IPS-NIHi7 (cell line): Measurements from ENCODE around the gene MRPL43.

Experiments used
- DNase-seq: peaks from one replicate; pipeline ENCODE4 v3.0.0; 2012; ENCODE audit warnings: mixed read lengths; ENCODE audit errors: extremely low spot score

MRPL43 gene

DNA sequence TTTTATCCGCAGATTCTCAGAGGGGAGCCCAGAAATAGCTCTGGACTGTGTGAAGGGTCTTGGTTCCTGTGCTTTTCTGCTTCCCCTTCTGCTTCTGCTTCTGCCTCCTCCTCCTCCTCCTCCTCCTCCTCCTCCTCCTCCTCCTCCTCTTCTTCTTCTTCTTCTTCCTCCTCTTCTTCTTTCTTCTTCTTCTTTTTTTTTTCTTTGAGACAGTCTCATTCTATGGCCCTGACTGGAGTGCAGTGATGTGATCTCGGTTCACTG, 32.1 kb upstream of the MRPL43 start:
- no peak for DNase-seq

DNA sequence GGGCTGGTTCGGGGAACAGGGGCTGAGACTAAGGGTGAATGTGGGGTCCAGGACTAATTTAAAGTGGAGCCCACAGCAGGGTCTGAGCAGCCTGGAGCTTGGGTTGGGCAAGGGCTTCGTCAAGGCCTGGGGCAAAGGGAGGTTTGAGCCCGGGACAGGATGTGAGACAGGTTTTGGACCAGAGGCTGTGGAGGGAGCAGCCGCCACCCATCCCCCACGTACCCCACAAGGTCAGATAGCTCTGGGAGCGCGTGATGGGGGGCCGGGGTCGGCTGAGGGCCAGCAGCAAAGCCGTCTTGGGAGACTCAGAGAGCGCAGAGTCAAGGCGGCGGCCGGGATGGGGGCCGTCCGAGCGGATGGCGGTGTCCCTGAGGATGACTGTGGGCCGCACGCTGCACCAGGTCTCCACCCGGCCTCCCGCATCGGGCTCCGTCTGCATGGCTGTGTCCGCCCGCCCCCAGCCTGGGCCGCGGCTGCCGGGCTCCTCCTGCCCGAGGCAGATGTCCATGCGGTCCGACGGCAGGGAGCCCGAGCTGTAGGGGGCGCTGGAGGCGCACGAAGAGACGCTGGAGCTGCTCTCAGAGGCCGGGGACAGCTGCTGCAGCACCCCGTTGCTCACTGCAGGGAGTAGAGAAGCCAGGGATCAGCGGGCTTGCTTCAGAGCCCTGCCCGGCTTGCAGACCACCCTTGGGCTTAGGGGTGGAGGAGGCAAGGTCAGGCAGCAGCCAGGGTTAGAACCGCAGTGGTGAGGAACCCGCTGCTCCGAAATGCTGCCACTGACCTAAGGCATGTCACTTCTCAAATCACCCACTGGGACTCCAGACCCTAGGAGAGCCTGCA, 31.5 kb upstream of the MRPL43 start:
- peak; percentile 92 for DNase-seq

DNA sequence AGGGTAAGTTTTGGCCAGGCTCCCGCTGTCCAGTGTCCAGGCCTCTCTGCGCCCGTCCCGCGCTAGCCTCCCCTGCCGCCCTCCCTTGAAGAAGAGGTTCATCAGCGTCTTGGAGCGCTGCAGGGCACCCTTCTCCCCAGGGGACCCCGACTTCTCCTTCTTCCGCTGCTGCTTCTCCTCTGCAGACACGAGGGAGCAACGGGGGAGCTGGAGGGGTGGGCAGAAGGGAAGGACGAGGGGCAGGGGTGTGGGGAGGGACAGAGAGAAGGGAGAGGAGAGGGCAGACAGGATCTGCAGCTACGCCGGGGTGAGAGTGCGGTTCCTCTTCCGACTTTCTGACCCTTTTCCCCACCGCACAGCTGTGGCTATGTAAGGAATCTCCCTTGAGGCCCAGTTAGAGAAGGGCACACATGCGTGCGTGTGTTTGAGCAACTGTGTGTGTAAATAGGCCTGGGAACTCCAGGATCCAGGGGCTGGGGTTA, 30.9 kb upstream of the MRPL43 start:
- peak; percentile 34 for DNase-seq

DNA sequence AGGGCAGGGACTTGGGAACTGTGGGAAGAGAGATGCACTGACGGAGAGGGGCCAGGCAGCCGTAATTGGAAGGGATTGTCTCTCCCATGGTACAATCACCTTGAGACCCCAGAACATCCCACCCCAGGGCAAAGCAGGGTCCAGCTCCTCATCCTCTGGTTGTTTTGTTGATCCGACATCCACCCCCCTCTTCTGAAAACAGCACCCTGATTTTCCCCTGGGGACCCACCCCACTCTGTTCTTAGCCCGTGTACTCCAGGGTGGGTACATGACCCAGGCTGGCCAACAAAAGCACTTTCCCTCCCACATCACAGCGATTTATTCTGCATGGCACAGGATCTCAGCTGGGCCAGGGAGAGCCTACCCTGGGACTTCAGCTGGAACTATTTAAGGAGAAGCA, 29.5 kb upstream of the MRPL43 start:
- DNase-seq = no peak

DNA sequence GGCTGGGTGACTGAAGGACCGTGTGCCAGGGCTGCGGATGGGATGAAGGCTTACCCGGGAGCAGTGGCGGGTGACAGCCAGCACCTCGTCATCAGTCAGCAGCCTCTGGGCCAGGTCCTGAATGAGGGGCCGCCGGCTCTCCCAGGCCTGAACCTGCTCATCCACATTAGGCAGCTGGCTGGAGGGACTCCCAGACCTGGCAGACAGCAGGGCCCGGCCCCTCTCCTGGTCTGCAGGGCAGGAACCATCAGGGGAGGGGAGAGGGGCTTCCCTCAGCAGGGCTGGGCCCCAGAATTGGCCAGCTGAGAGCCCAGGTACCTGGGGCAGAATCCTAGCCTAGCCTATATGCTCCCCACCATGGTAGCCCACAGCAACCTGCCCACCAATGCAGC, 28.3 kb upstream of the MRPL43 start:
- no peak for DNase-seq

DNA sequence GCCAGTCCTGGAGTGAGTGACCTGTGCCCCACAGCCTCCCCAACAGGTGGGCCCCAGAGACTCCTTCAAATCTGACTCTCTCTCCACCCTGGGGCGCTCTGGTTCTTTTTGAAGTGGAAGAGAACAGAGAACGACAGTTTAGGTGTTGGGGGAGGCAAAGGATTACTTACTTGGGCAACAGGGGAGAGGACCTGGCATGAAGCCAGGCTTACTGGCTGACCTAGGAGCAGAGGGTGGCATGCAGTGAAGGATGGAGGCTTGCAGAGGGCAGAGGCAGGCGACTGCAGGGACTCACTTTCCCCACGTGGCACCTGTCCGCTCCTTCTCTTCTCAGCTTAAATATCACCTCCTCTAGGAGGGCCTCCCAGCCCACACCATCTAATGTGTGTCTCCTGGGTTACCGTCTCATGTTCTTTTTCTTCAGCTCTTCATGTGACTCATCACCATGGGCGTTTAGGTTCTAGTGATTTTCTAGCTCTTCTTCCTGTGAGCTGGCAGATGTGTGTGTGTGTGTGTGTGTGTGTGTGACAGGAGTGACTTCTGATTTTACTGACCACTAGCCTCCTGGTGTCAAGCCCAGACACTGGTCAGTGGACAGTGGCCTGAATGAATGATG, 27.8 kb upstream of the MRPL43 start:
- DNase-seq = no peak

DNA sequence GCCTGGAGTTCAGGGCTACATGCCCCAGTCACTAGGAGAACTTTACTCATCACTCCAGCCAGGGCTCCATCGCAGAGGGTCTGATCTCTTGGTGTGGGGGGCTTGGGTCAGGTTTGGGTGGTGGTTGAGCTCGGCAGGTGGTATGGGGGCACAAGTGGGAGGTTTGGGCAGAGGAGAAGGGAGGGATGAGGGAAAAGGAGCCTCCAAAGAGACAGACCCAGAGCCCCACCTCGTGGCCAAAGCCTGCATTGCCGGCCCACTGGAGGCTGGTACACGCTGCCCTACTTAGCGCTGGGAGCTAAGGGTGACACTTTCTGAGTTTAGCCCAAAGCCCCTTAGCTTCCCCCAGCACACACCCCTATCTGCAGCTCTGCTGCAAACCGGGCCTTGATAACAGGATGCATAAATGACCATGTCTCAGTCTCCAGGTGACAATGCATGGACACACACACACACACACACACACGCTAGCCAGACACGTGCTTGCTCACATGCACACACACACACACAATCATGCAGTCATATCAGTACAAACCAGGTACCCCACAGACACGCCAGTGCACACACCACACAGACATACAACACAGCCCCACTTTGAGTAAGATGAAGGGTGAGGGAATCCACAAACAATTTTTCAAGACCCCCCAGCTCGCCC, 27.1 kb upstream of the MRPL43 start:
- peak; percentile 78 for DNase-seq

DNA sequence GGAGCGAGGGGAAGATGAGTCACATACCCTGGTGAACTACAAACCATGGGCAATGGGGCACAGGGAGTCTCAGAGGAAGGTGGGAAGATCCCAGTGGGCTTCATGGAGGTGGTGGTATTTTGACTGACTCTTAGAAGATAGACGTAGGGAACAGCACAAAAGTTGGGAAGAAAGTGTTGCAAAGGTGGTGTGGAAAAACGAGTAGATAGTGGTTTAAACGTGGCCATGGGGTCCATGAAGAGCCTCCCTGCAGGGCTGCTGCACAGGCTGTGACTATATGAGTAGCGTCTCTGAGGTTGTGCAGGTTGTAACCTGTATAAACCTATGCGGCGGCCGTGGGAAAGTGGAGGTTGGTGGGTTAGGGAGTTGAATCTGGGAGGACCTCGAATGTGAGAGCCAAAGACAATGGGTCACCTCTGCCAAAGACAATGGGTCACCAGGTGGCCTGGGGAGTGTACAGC, 26.1 kb upstream of the MRPL43 start:
- no peak for DNase-seq

DNA sequence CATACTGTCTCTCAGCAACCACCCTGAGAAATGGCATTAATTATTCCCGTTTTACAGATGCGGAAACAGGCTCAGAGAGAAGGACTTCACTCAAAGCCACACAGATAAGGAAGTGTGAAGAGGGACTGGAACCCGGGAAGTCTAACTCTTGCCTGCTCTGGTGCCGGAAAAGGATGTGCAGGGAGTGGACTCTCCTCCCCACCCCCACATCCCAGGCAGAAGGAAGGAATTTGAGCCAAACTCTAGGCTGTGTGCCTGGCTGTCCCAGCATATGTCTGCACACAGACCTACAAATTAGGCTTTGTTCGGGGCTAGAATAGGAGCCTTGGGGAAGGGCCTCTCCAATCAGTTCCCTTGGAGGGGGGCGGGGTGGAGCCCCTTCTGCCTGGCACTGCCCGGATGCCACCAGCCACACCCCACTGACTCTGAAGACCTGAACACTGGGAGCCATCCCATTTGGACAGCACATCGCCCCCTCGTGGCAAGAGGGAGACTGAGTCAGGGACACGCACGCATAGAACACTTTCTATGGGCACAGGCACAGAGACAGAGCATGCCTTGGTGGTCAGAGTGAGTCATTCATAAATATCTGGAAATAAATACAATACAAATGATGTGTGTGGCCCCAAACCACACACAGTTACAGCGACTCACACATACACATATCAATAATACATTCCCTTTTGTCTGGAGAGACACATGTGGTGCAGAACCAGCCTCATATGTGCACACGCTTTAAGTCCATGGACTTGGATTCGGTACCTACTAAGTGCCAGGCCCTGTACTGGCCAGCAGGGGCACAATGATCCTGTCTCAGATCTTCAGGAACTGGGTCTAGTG, 25.4 kb upstream of the MRPL43 start:
- peak; percentile 76 for DNase-seq

DNA sequence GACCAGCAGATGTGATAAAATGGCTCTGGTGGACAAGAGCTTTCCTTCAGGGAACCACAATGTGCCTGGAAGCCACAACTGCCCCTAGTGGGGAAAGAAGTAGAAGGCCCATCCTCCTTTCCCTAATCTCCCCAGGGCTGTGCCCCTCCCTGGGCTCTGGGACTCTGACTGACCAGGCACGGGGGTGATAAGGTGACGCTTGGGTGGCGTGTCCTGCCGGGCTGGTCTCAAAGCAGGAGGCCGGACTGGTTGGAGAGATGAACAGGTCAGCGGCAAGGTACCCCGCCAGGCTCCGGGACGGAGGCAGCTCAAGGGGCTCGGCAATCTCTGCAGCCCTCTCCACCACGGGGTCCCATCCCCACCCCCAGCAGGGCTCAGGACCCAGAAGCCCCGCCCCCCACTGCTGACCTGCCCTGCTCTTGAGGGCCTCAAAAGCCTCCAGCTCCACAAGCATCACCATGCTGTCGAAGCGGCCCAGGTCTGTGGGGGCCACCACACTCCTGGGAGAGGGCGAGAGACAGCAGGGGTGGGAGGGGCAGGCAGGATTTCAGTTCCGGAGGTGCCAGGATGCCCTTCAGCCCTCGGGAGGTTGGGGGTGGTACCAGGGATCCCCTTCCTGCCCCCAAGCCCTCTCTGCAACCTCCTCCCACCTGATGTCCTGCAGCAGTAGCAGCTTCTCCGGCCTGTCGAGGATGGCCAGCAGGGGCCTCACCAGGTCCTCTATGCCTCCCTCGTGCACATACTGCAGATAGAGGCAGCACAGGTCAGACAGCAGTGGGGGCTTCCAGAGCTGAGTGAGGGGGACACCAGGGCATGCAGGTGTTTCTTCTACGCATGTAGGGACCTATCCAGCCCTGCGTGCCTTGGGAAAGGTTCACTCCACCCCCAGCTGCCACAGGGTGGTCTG, 24.5 kb upstream of the MRPL43 start:
- peak; percentile 64 for DNase-seq

DNA sequence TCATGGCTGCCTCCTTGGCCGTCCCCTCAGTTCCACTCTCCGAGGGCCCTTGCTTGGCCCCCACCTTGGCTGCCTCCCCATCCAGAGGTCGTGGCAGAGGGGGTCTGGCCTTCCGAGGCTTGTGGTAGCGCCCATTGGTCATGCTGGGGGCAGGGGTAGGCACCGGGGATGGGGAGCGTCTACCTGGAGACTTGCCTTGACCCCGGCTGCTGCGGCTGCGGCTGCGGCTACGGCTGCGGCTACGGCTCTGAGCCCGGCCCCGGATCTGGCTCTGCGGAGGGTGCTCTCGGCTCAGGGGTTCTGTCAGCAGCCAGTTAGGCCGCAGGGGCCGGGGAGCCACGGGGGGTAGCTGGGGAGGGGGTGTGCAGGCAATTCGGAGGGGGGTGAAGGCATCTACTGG, 23.0 kb upstream of the MRPL43 start:
- no peak for DNase-seq

DNA sequence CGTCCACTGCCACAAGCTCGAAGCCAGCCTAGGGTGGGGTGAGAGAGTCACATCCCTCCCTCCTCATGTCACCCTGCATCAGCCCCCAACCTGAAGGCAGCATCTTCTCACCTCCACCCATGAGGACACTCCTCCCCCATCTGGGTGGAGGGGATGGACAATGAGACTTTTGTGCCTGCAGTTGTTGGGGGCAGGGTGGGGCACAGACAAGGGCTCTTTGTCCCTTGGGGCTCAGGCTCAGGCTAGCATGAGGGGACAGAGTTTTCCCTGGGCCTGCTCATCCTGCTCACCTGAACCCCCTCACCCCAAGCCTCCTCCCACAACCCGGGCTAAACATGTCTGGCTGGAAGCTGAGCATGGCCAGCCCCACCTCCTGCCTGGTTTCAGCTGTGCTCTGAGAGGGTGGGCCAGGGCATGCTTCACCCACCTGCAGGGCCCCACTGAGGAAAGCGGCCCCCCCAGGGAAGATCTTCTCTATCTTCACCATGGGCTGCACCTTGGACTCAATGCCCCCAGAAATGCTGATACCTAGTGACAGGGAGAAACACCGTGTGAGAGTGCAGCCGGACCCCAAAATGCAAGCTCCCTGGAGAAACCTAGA, 21.6 kb upstream of the MRPL43 start:
- no peak for DNase-seq

DNA sequence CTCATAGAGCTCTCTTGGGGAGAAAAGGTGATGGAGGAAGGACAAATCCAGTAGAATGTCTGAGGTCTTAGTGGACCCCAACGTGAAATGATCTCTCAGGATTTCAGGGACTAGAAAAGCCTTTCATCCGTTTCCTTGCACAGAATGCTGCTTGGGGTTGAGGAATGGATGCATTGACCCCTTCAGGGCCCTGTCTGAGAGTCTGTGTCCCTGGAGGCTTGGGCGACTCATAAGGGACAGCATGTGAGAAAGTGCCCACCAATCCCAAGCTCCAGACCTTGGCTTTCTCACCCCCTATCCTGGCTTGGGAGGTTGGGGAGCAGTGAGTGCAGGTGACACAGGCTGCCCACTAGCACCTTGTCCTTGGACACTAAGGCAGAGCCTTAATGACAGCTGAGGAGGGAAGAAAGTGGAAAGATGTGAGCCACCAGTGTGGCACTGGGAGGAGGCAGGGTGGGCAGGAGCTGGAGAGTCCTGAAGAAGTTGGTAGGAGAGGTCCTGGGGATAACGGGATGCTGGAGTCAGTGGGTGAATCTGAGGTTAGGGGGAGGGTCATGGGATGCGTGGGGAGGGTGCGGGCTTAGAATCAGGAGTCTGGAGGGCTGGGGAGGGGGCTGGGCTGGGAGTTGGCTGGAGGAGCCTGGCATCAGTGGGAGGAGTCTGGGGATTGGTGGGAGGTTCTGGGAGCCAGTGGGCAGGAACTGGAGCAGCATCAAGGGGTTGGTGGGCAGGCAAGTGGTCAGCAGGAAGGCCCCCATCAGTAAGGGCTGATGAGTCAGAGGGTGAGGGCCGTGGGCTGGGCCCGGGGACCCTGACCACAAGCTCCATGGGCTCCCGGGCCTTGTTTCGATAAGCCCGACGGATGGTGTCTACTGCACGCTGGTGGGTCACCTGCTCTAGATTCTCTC, 20.9 kb upstream of the MRPL43 start:
- DNase-seq = no peak

DNA sequence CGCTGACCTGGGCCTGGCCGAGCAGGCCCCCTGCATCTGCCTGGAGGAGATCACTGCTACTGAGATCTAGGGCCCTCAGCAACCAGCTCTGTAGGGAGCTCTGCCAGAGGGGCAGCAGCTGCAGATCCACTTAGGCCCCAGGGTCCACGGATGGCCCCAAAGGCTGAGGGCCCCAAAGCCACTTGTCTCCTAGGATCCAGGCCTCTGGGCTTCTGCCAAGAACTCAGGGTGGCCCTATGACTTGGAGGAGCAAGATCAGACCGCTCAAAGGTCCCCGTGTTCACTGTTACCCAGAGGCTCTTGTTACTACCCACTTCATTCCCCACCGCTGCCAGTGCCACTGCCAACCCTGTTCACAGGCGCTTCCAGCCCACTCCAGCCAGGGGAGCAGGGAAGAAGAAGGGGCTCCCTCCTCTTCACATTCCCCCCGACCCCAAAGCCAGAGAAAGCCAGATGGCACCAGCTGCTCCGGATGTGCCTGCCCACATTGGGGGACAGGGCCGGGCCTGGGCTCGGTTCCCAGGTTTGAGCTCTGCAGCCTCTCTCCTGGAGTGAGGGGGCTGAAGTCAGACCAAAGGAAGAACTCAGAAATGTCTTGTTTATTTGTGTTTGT, 19.9 kb upstream of the MRPL43 start:
- no peak for DNase-seq

DNA sequence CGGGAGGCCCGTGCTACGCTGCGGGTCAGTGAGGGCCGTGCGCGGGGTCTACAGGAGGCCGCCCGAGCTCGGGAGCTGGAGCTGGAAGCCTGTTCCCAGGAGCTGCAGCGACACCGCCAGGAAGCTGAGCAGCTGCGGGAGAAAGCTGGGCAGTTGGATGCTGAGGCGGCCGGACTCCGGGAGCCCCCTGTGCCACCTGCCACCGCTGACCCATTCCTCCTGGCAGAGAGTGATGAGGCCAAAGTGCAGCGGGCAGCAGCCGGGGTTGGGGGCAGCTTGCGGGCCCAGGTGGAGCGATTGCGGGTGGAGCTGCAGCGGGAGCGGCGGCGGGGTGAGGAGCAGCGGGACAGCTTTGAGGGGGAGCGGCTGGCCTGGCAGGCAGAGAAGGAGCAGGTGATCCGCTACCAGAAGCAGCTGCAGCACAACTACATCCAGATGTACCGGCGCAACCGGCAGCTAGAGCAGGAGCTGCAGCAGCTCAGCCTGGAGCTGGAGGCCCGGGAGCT, 19.3 kb upstream of the MRPL43 start:
- DNase-seq = no peak

DNA sequence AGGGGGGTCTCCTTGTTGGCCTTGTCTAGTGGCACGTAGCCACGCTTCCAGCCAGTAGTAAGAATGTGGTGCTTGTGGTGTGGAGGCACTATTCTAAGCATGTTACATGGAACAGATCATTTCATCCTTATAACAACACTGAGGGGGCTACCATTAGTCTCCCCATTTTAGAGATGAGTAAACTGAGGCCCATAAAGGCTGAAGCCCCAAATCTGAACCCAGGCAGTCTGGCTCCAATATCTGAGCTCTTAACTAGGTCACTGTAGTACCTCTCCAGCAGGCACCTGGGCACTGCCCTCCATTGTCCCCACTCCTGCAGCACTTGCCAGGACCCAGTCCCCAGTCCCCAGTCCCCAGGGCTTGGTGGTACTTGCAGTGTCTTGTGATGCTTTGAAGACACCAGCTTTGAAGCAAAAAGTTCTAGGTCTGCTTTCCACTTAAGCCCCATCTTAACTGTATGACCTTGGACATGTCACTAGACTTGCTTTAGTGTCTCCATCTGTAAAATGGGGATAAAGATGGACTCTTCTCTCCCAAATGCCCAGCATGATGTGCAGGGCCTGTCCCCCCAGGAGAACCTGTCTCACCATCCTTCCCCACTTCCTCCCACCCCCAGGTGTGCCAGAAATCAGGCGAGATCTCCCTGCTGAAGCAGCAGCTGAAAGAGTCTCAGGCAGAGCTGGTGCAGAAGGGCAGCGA, 18.7 kb upstream of the MRPL43 start:
- no peak for DNase-seq

DNA sequence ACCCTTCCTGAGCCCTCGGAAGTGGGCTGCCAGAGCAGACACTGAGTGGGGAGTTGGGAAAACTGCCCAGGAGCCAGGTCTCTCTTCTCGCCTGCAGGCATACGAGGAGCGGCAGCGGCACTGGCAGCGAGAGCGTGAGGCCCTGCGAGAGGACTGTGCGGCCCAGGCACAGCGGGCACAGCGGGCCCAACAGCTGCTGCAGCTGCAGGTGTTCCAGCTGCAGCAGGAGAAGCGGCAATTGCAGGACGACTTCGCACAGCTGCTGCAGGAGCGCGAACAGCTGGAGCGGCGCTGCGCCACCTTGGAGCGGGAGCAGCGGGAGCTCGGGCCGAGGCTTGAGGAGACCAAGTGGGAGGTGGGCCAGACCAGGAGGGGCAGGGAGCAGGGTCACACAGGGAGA, 18.1 kb upstream of the MRPL43 start:
- DNase-seq = no peak

DNA sequence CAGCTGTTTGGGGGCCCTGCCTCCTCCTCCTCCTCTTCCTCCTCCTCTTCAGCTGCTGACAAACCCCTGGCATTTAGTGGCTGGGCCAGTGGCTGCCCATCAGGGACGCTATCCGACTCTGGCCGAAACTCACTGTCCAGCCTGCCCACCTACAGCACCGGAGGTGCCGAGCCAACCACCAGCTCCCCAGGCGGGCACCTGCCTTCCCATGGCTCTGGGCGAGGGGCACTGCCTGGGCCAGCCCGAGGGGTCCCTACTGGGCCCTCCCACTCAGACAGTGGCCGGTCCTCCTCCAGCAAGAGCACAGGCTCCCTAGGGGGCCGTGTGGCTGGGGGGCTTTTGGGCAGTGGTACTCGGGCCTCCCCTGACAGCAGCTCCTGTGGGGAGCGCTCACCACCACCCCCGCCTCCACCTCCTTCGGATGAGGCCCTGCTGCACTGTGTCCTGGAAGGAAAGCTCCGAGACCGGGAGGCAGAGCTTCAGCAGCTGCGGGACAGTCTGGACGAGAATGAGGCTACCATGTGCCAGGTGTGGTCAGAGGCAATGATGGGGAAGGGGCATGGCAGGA, 16.4 kb upstream of the MRPL43 start:
- no peak for DNase-seq
